Gastroesophageal sphincter (tissue), 3 donors: Measurements from ENCODE around the gene CERS3.

Experiments used
- EP300 ChIP-seq: sonication (generic); formaldehyde crosslinking; IDR thresholded peaks from one replicate; pipeline ENCODE4 v1.6.1; 2017; ENCODE audit warnings: antibody characterized with exemption, mild to moderate bottlenecking
- TF ChIP-seq, protein P1 (sequence below), 4 experiments: fragments of 200-600 bp in 2 of 4; fragments of 450-650 bp in 2 of 4; sonication (generic) in 1 of 4; IDR thresholded peaks; one replicate each; pipeline ENCODE4 v1.5.1; 2017 to 2019; ENCODE audit warnings: antibody characterized with exemption in 4 of 4, mild to moderate bottlenecking in 2 of 4, moderate library complexity in 2 of 4

DNA sequence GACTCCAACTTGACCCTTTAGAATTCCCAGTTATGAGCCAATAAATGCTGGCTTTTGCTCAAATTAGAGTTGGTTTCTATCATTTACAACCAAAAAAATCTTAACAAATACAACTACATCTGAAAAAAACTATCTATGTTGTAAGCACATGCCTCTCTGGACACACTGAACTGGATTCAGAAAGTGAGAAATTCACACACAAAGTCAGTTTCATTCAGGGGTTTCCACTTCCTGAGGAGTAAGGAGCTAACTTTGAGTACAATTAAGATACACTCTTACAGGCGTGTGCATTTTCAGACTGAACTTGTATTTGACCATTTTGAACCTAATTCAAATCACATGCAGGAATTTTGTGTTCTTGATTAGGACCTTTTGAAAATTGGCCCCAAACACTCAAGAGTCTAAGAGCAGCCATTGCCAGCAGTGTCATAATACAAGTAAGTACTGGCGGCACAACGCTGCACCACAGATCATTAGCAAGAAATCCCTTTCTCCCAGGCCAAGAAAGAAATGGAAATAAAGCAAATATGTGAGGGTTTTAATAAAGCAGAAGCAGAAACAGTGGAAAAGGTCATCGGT, 42.1 kb upstream of the CERS3 start:
- TF ChIP-seq, protein P1, sequence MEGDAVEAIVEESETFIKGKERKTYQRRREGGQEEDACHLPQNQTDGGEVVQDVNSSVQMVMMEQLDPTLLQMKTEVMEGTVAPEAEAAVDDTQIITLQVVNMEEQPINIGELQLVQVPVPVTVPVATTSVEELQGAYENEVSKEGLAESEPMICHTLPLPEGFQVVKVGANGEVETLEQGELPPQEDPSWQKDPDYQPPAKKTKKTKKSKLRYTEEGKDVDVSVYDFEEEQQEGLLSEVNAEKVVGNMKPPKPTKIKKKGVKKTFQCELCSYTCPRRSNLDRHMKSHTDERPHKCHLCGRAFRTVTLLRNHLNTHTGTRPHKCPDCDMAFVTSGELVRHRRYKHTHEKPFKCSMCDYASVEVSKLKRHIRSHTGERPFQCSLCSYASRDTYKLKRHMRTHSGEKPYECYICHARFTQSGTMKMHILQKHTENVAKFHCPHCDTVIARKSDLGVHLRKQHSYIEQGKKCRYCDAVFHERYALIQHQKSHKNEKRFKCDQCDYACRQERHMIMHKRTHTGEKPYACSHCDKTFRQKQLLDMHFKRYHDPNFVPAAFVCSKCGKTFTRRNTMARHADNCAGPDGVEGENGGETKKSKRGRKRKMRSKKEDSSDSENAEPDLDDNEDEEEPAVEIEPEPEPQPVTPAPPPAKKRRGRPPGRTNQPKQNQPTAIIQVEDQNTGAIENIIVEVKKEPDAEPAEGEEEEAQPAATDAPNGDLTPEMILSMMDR (IDR thresholded peaks at IDR 0.05): no peak
- TF ChIP-seq EP300: no peak
